Keratinocyte (primary cell): Measurements from ENCODE around the gene GLUD1. TPM values are rescaled to one million over a fixed set of nuclear protein-coding genes. Genes with fewer than 3 reads are reported as not detected.

Source experiments
- DNase-seq: peaks from one replicate; pipeline ENCODE4 v3.0.0-alpha.2; 2011; ENCODE audit warnings: low read depth, missing footprints, low spot score
- FAIRE-seq: peaks from 2 replicates; lab custom pipeline; 2011; peaks lifted over from hg19 to GRCh38; lab: Jason Lieb, UNC
- H2AFZ ChIP-seq: 2 replicates; pipeline ENCODE4 v1.6.0; 2012; ENCODE audit warnings: low read length, control low read depth, inconsistent platforms; ENCODE audit not compliant: control insufficient read depth
- H3K27ac ChIP-seq: 2 replicates; pipeline ENCODE4 v1.5.1; 2011; ENCODE audit warnings: low read length; ENCODE audit not compliant: control insufficient read depth, insufficient read depth
- H3K27me3 ChIP-seq: 3 replicates; pipeline ENCODE4 v1.6.0; 2011; ENCODE audit warnings: low read length; ENCODE audit not compliant: control insufficient read depth, insufficient read depth; ENCODE audit errors: extremely low read depth
- H3K36me3 ChIP-seq, 2 experiments: 2 replicates in 1 of 2; 3 replicates in 1 of 2; pipeline ENCODE4 v1.5.1; 2011; ENCODE audit warnings: low read length in 2 of 2, mild to moderate bottlenecking in 1 of 2; ENCODE audit not compliant: control insufficient read depth in 2 of 2, insufficient read depth in 2 of 2; ENCODE audit errors: extremely low read depth in 1 of 2
- H3K4me1 ChIP-seq: 3 replicates; pipeline ENCODE4 v1.5.1; 2011; ENCODE audit warnings: low read length; ENCODE audit not compliant: control insufficient read depth, insufficient read depth; ENCODE audit errors: extremely low read depth
- H3K4me2 ChIP-seq: 3 replicates; pipeline ENCODE4 v1.6.0; 2011; ENCODE audit warnings: low read depth, low read length; ENCODE audit not compliant: control insufficient read depth, insufficient read depth; ENCODE audit errors: extremely low read depth
- H3K4me3 ChIP-seq, 3 experiments: fragments of 200-600 bp in 1 of 3; sonication (generic) in 1 of 3; 2 replicates in 2 of 3; 3 replicates in 1 of 3; pipeline ENCODE4 v1.5.1; 2011 to 2016; ENCODE audit warnings: low read length in 3 of 3, mild to moderate bottlenecking in 3 of 3, control low read depth in 2 of 3, inconsistent platforms in 1 of 3, low read depth in 1 of 3, mixed read lengths in 1 of 3, mixed run types in 1 of 3, moderate library complexity in 1 of 3; ENCODE audit not compliant: control insufficient read depth in 2 of 3, insufficient read depth in 2 of 3; ENCODE audit errors: extremely low read depth in 1 of 3
- H3K79me2 ChIP-seq: 2 replicates; pipeline ENCODE4 v1.6.0; 2012; ENCODE audit warnings: low read length; ENCODE audit not compliant: control insufficient read depth, insufficient read depth
- H3K9ac ChIP-seq: 3 replicates; pipeline ENCODE4 v1.6.0; 2011; ENCODE audit warnings: low read length; ENCODE audit not compliant: control insufficient read depth, insufficient read depth; ENCODE audit errors: extremely low read depth
- H3K9me1 ChIP-seq: 3 replicates; pipeline ENCODE4 v1.6.0; 2011; ENCODE audit warnings: low read length; ENCODE audit not compliant: control insufficient read depth, insufficient read depth; ENCODE audit errors: extremely low read depth
- H3K9me3 ChIP-seq: 2 replicates; pipeline ENCODE4 v1.5.1; 2012; ENCODE audit warnings: low read depth, low read length; ENCODE audit not compliant: control insufficient read depth
- H4K20me1 ChIP-seq: 3 replicates; pipeline ENCODE4 v1.6.0; 2011; ENCODE audit warnings: low read length; ENCODE audit not compliant: control insufficient read depth, insufficient read depth; ENCODE audit errors: extremely low read depth
- CTCF ChIP-seq, 3 experiments: IDR thresholded peaks in 1 of 3; conservative IDR thresholded peaks in 1 of 3; optimal IDR thresholded peaks in 1 of 3; 2 replicates in 2 of 3; 3 replicates in 1 of 3; pipeline versions ENCODE3 to v1.5.1; 2011; ENCODE audit warnings: low read length in 3 of 3, mild to moderate bottlenecking in 3 of 3, moderate library complexity in 2 of 3, control low read depth in 1 of 3, inconsistent platforms in 1 of 3; ENCODE audit not compliant: insufficient read depth in 2 of 3; ENCODE audit errors: extremely low read depth in 1 of 3
- EZH2 ChIP-seq: IDR thresholded peaks from one replicate; pipeline ENCODE4 v1.6.1; 2012; ENCODE audit warnings: inconsistent platforms, mild to moderate bottlenecking, low read length, moderate library complexity
- dilution Hi-C: fragments of 300-500 bp; cut with MboI; formaldehyde crosslinking; loops from one replicate; pipeline ENCODE4 v1.7.0; 2020; ENCODE audit warnings: low sequenced_read_pairs; ENCODE audit not compliant: extremely low pct_ligation_motif_present
- polyA plus RNA-seq, 5 experiments: library from polyadenylated mRNA; depleted of rRNA in 3 of 5; stranded (reverse) in 3 of 5; stranded (forward) in 1 of 5; unstranded in 1 of 5; fragments of >200 nt; gene quantifications; 1 replicate in 1 of 5; 2 replicates in 3 of 5; 3 replicates in 1 of 5; pipeline versions ENCODE4 v1.2.1 to v1.2.3, GENCODE V29; 2011 to 2012; ENCODE audit warnings: missing spikeins in 2 of 5, low read depth in 1 of 5, low replicate concordance in 1 of 5

GLUD1 gene
- polyA plus RNA-seq, 1 donor (not counting 4 experiments of a cell fraction or from before 2014, with no cell fraction given), result 124 TPM

GRCh38 chr10:87092861-87093631 is 1.6 kb downstream of the GLUD1 start:
- TF ChIP-seq EZH2, result no peak
- no peak for TF ChIP-seq CTCF (optimal IDR thresholded peaks at IDR 0.05 in 1 of 3, IDR thresholded peaks at IDR 0.05 in 1 of 3, conservative IDR thresholded peaks at IDR 0.05 in 1 of 3; ENCODE audit: extremely low read depth in 1 of 3, insufficient read depth in 2 of 3, low read length in 3 of 3)
- Histone ChIP-seq H3K4me3 (peak overlapping the region; percentile 78 to 99 (median 93)), H3K27ac (peak overlapping the region; percentile 85), H3K4me2 (peak overlapping the region; percentile 96), H3K9me3 (no peaks in the 10 kb centered on the region), H3K27me3 (no peaks in the 10 kb centered on the region), H3K9ac (peak overlapping the region; percentile 89), H3K36me3 (peaks cover 3 to 5% of the 10 kb centered on the region in 2 experiments), H4K20me1 (no peaks in the 10 kb centered on the region), H3K9me1 (no peaks in the 10 kb centered on the region), H3K79me2 (peaks cover 83% of the 10 kb centered on the region), H2AFZ (no peak overlapping the region), H3K4me1 (peaks cover 23% of the 10 kb centered on the region)
- dilution Hi-C loops, result no loop called here
- no peak for FAIRE-seq
- DNase-seq, result no peak

GRCh38 chr10:87092376-87092860 is 2.2 kb downstream of the GLUD1 start:
- Histone ChIP-seq H3K36me3 (peaks cover 4 to 6% of the 10 kb centered on the region in 2 experiments), H2AFZ (no peak overlapping the region), H3K27me3 (no peaks in the 10 kb centered on the region), H3K4me2 (peak overlapping the region; percentile 96), H3K9me3 (no peaks in the 10 kb centered on the region), H3K9me1 (no peaks in the 10 kb centered on the region), H3K79me2 (peaks cover 88% of the 10 kb centered on the region), H3K4me1 (peaks cover 23% of the 10 kb centered on the region), H3K4me3 (peak overlapping the region; percentile 78 to 99 (median 93)), H3K9ac (peak overlapping the region; percentile 89), H3K27ac (peak overlapping the region; percentile 85), H4K20me1 (no peaks in the 10 kb centered on the region)
- TF ChIP-seq CTCF (optimal IDR thresholded peaks at IDR 0.05 in 1 of 3, IDR thresholded peaks at IDR 0.05 in 1 of 3, conservative IDR thresholded peaks at IDR 0.05 in 1 of 3; ENCODE audit: extremely low read depth in 1 of 3, insufficient read depth in 2 of 3, low read length in 3 of 3) (no peak), EZH2 (no peak)
- dilution Hi-C loops, result no loop called here
- no peak for DNase-seq
- FAIRE-seq, result peak; percentile 59
